Mesendoderm (in vitro differentiated cells): ENCODE measurements around the gene TCP10L.

Source experiments
- DNase-seq: peaks from one replicate; pipeline ENCODE4 v3.0.0; 2013
- H2AK5ac ChIP-seq: 2 replicates; pipeline ENCODE4 v1.6.1; 2013; ENCODE audit warnings: low read length, inconsistent platforms
- H2BK120ac ChIP-seq: 2 replicates; pipeline ENCODE4 v1.6.1; 2013; ENCODE audit warnings: low read depth, mild to moderate bottlenecking, low read length, moderate library complexity, mixed read lengths
- H2BK15ac ChIP-seq: replicated peaks from 2 replicates; pipeline ENCODE4 v1.6.1; 2013; ENCODE audit warnings: low read depth, mild to moderate bottlenecking, moderate library complexity
- H2BK5ac ChIP-seq: 2 replicates; pipeline ENCODE4 v1.6.1; 2013; ENCODE audit warnings: low read length, inconsistent platforms
- H3K18ac ChIP-seq: 2 replicates; pipeline ENCODE4 v1.6.1; 2013; ENCODE audit warnings: mild to moderate bottlenecking, low read length, mixed read lengths
- H3K23ac ChIP-seq: one replicate; pipeline ENCODE4 v1.6.1; 2013; ENCODE audit warnings: low read length
- H3K27ac ChIP-seq: 2 replicates; pipeline ENCODE4 v1.5.1; 2013; ENCODE audit warnings: low read depth, mild to moderate bottlenecking, inconsistent platforms, low read length, moderate library complexity
- H3K27me3 ChIP-seq: 2 replicates; pipeline ENCODE4 v1.6.1; 2013; ENCODE audit warnings: low read length, control low read depth, mild to moderate bottlenecking, inconsistent platforms; ENCODE audit not compliant: insufficient read depth, poor library complexity
- H3K36me3 ChIP-seq: 2 replicates; pipeline ENCODE4 v1.6.1; 2013; ENCODE audit warnings: low read length, inconsistent platforms; ENCODE audit not compliant: control insufficient read depth, insufficient read depth
- H3K4ac ChIP-seq: one replicate; pipeline ENCODE4 v1.6.1; 2013; ENCODE audit warnings: low read depth, mild to moderate bottlenecking, low read length, moderate library complexity
- H3K4me1 ChIP-seq: 2 replicates; pipeline ENCODE4 v1.6.1; 2013; ENCODE audit warnings: low read depth, low read length, inconsistent platforms; ENCODE audit not compliant: control insufficient read depth
- H3K4me2 ChIP-seq: 2 replicates; pipeline ENCODE4 v1.6.1; 2013; ENCODE audit warnings: low read length
- H3K4me3 ChIP-seq: 2 replicates; pipeline ENCODE4 v1.5.1; 2013; ENCODE audit warnings: mild to moderate bottlenecking, low read length
- H3K56ac ChIP-seq: one replicate; pipeline ENCODE4 v1.6.1; 2013; ENCODE audit warnings: low read length
- H3K79me1 ChIP-seq: 2 replicates; pipeline ENCODE4 v1.6.1; 2013; ENCODE audit warnings: low read length, inconsistent platforms
- H3K79me2 ChIP-seq: 2 replicates; pipeline ENCODE4 v1.6.1; 2013; ENCODE audit warnings: mild to moderate bottlenecking, low read length; ENCODE audit not compliant: control insufficient read depth, insufficient read depth
- H3K9ac ChIP-seq: 2 replicates; pipeline ENCODE4 v1.6.1; 2013; ENCODE audit warnings: low read length, inconsistent platforms
- H4K5ac ChIP-seq: one replicate; pipeline ENCODE4 v1.6.1; 2013; ENCODE audit warnings: low read length
- H4K8ac ChIP-seq: one replicate; pipeline ENCODE4 v1.6.1; 2013; ENCODE audit warnings: low read depth, mild to moderate bottlenecking, control low read depth, low read length, moderate library complexity
- WGBS: extraction: QIAGEN DNeasy Blood & Tissue Kit; methylation state at CpG from one replicate; pipeline ENCODE4 v1.1.7; 2013; ENCODE audit warnings: low lambda C conversion rate, missing lambda C conversion rate; ENCODE audit not compliant: insufficient coverage; ENCODE audit errors: extremely low coverage; 5-methylcytosine and 5-hydroxymethylcytosine counted together

Gene TCP10L

GRCh38 chr21:32539378-32539777, 45.9 kb downstream of the TCP10L start:
- Histone ChIP-seq H2BK5ac (no peak overlapping the region), H3K4me3 (no peak overlapping the region), H3K79me2 (no peaks in the 10 kb centered on the region), H3K4me1 (no peaks in the 10 kb centered on the region), H3K79me1 (no peaks in the 10 kb centered on the region), H3K27me3 (no peaks in the 10 kb centered on the region), H3K4ac (no peak overlapping the region), H4K5ac (no peak overlapping the region), H3K36me3 (no peaks in the 10 kb centered on the region), H3K23ac (no peak overlapping the region), H3K4me2 (no peak overlapping the region), H2BK15ac (no peak overlapping the region), H3K18ac (no peak overlapping the region), H4K8ac (no peak overlapping the region), H2BK120ac (no peak overlapping the region), H3K56ac (no peak overlapping the region), H3K27ac (no peak overlapping the region), H3K9ac (no peak overlapping the region), H2AK5ac (no peak overlapping the region)
- no peak for DNase-seq
- WGBS, result no CpG with 5 or more reads among the region's 6 CpGs

- H3K27ac ChIP-seq, result no peak overlapping the region
Observed at GRCh38 chr21:32538147-32538792, 47.1 kb downstream of the TCP10L start.

GRCh38 chr21:32537569-32537881, 47.8 kb downstream of the TCP10L start:
- no peaks in the 10 kb centered on the region for H3K79me1 ChIP-seq
- H3K79me2 ChIP-seq, result no peaks in the 10 kb centered on the region
- H2BK120ac ChIP-seq, result no peak overlapping the region
- no peak overlapping the region for H3K23ac ChIP-seq
- H3K4ac ChIP-seq, result no peak overlapping the region
- H3K4me3 ChIP-seq, result no peak overlapping the region
- no peak overlapping the region for H2BK15ac ChIP-seq
- no peak overlapping the region for H4K5ac ChIP-seq
- H3K27ac ChIP-seq, result no peak overlapping the region
- no peak overlapping the region for H3K9ac ChIP-seq
- H3K4me1 ChIP-seq, result no peaks in the 10 kb centered on the region
- no peaks in the 10 kb centered on the region for H3K27me3 ChIP-seq
- no peak overlapping the region for H2BK5ac ChIP-seq
- DNase-seq, result no peak
- H3K4me2 ChIP-seq, result no peak overlapping the region
- no peak overlapping the region for H3K56ac ChIP-seq
- WGBS, result no CpG with 5 or more reads among the region's 3 CpGs
- H2AK5ac ChIP-seq, result no peak overlapping the region
- no peak overlapping the region for H3K18ac ChIP-seq
- H3K36me3 ChIP-seq, result no peaks in the 10 kb centered on the region
- H4K8ac ChIP-seq, result no peak overlapping the region

More at GRCh38 chr21:32538147-32538792, 47.1 kb downstream of the TCP10L start:
- no peaks in the 10 kb centered on the region for H3K79me2 ChIP-seq
- no peak overlapping the region for H4K8ac ChIP-seq
- no peak overlapping the region for H3K4me2 ChIP-seq
- no peak overlapping the region for H3K18ac ChIP-seq
- H3K4ac ChIP-seq, result no peak overlapping the region
- no peaks in the 10 kb centered on the region for H3K79me1 ChIP-seq
- H2AK5ac ChIP-seq, result no peak overlapping the region
- no peak overlapping the region for H2BK5ac ChIP-seq
- H3K23ac ChIP-seq, result no peak overlapping the region
- H3K56ac ChIP-seq, result no peak overlapping the region
- no peak overlapping the region for H4K5ac ChIP-seq
- H3K9ac ChIP-seq, result no peak overlapping the region
- DNase-seq, result no peak
- H3K4me1 ChIP-seq, result no peaks in the 10 kb centered on the region
- H2BK120ac ChIP-seq, result no peak overlapping the region
- no peaks in the 10 kb centered on the region for H3K36me3 ChIP-seq
- no peak overlapping the region for H2BK15ac ChIP-seq
- WGBS, result no CpG with 5 or more reads among the region's 11 CpGs
- no peaks in the 10 kb centered on the region for H3K27me3 ChIP-seq
- H3K4me3 ChIP-seq, result no peak overlapping the region

- H2BK120ac ChIP-seq, result no peak overlapping the region
- H3K23ac ChIP-seq, result no peak overlapping the region
- DNase-seq, result no peak
- H2BK5ac ChIP-seq, result no peak overlapping the region
- H2AK5ac ChIP-seq, result no peak overlapping the region
- H2BK15ac ChIP-seq, result no peak overlapping the region
- no peak overlapping the region for H3K18ac ChIP-seq
- H3K56ac ChIP-seq, result no peak overlapping the region
- no peaks in the 10 kb centered on the region for H3K79me1 ChIP-seq
- H3K9ac ChIP-seq, result no peak overlapping the region
- no peak overlapping the region for H3K4me2 ChIP-seq
- H3K4me3 ChIP-seq, result no peak overlapping the region
- H3K79me2 ChIP-seq, result no peaks in the 10 kb centered on the region
- H3K4me1 ChIP-seq, result no peaks in the 10 kb centered on the region
- H3K4ac ChIP-seq, result no peak overlapping the region
- no peaks in the 10 kb centered on the region for H3K27me3 ChIP-seq
- WGBS, result no CpG with 5 or more reads among the region's 7 CpGs
- H3K27ac ChIP-seq, result no peak overlapping the region
- no peak overlapping the region for H4K8ac ChIP-seq
- no peaks in the 10 kb centered on the region for H3K36me3 ChIP-seq
- H4K5ac ChIP-seq, result no peak overlapping the region
Observed at GRCh38 chr21:32535612-32536011, 49.7 kb downstream of the TCP10L start.

GRCh38 chr21:32534113-32534512, 51.2 kb downstream of the TCP10L start:
- WGBS, result no CpG with 5 or more reads among the region's 8 CpGs

GRCh38 chr21:32533611-32534010, 51.7 kb downstream of the TCP10L start:
- H3K27ac ChIP-seq, result no peak overlapping the region
- H3K23ac ChIP-seq, result no peak overlapping the region
- no peak overlapping the region for H2BK5ac ChIP-seq
- no peaks in the 10 kb centered on the region for H3K36me3 ChIP-seq
- H4K8ac ChIP-seq, result no peak overlapping the region
- no peak overlapping the region for H2BK15ac ChIP-seq
- no peak overlapping the region for H3K56ac ChIP-seq
- H3K4me1 ChIP-seq, result no peaks in the 10 kb centered on the region
- no peak overlapping the region for H4K5ac ChIP-seq
- H3K79me1 ChIP-seq, result no peaks in the 10 kb centered on the region
- no peaks in the 10 kb centered on the region for H3K79me2 ChIP-seq
- H3K18ac ChIP-seq, result no peak overlapping the region
- DNase-seq, result no peak
- no peak overlapping the region for H3K9ac ChIP-seq
- H3K27me3 ChIP-seq, result no peaks in the 10 kb centered on the region
- H3K4me2 ChIP-seq, result no peak overlapping the region
- no CpG with 5 or more reads among the region's 7 CpGs for WGBS
- no peak overlapping the region for H3K4ac ChIP-seq
- H2BK120ac ChIP-seq, result no peak overlapping the region
- H3K4me3 ChIP-seq, result no peak overlapping the region
- H2AK5ac ChIP-seq, result no peak overlapping the region

More at GRCh38 chr21:32534113-32534512, 51.2 kb downstream of the TCP10L start:
- DNase-seq, result no peak
- H2BK120ac ChIP-seq, result no peak overlapping the region
- H3K36me3 ChIP-seq, result no peaks in the 10 kb centered on the region
- no peak overlapping the region for H3K56ac ChIP-seq
- H3K23ac ChIP-seq, result no peak overlapping the region
- H2BK5ac ChIP-seq, result no peak overlapping the region
- no peaks in the 10 kb centered on the region for H3K4me1 ChIP-seq
- no peak overlapping the region for H3K4me3 ChIP-seq
- H3K27me3 ChIP-seq, result no peaks in the 10 kb centered on the region
- H3K4me2 ChIP-seq, result no peak overlapping the region
- no peaks in the 10 kb centered on the region for H3K79me2 ChIP-seq
- no peaks in the 10 kb centered on the region for H3K79me1 ChIP-seq
- no peak overlapping the region for H4K5ac ChIP-seq
- H2BK15ac ChIP-seq, result no peak overlapping the region
- H3K4ac ChIP-seq, result no peak overlapping the region
- H2AK5ac ChIP-seq, result no peak overlapping the region
- H3K18ac ChIP-seq, result no peak overlapping the region
- no peak overlapping the region for H3K9ac ChIP-seq
- no peak overlapping the region for H4K8ac ChIP-seq
- no peak overlapping the region for H3K27ac ChIP-seq
